GM12864 (cell line): ENCODE results near the gene CACNB2.

Experiments
- DNase-seq: peaks from one replicate; pipeline ENCODE4 v3.0.0-alpha.2; 2011; ENCODE audit warnings: low read depth
- H3K4me3 ChIP-seq: 2 replicates; pipeline ENCODE4 v1.5.1; 2011; ENCODE audit warnings: mild to moderate bottlenecking, low read depth, low read length, control low read depth
- TF ChIP-seq, protein P1 (sequence below): IDR thresholded peaks from 2 replicates; pipeline ENCODE4 v1.5.1; 2011; ENCODE audit warnings: low read depth, mild to moderate bottlenecking, moderate library complexity, low read length, control low read depth, inconsistent platforms; ENCODE audit errors: missing control alignments

The CACNB2 gene

DNA sequence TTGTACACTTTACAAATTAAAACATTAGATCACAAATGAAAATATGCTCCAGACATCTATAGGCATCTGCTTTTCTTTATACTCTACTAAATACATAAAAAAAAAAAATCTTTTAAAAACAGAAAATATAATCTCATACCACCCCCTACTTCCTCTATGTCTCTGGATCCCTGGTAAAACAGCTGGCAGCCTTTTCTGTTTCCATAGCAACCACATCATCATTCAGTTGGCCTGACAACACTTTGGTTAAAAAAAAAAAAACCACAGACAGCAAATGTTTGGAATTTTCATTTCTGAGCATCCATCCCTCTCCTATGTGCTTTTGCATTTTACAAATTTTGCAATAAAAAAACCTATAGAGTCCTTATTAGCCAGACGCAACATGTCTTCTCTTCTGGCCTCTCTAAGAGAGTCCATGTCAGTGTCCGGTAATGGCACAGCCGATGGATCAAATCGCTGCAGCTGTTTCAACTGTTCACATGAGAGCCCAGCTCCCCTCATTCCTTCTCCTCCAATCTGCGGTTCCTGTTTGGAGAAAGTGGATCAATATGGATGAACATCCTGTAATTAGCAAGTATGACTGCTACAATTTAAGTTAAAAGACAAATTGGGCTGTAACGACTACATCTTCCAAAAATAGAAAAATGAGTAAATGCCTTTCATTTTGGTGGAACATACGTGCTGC lies 405.5 kb downstream of the CACNB2 start:
- DNase-seq, result no peak
- TF ChIP-seq, protein P1, sequence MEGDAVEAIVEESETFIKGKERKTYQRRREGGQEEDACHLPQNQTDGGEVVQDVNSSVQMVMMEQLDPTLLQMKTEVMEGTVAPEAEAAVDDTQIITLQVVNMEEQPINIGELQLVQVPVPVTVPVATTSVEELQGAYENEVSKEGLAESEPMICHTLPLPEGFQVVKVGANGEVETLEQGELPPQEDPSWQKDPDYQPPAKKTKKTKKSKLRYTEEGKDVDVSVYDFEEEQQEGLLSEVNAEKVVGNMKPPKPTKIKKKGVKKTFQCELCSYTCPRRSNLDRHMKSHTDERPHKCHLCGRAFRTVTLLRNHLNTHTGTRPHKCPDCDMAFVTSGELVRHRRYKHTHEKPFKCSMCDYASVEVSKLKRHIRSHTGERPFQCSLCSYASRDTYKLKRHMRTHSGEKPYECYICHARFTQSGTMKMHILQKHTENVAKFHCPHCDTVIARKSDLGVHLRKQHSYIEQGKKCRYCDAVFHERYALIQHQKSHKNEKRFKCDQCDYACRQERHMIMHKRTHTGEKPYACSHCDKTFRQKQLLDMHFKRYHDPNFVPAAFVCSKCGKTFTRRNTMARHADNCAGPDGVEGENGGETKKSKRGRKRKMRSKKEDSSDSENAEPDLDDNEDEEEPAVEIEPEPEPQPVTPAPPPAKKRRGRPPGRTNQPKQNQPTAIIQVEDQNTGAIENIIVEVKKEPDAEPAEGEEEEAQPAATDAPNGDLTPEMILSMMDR, result no peak

DNA sequence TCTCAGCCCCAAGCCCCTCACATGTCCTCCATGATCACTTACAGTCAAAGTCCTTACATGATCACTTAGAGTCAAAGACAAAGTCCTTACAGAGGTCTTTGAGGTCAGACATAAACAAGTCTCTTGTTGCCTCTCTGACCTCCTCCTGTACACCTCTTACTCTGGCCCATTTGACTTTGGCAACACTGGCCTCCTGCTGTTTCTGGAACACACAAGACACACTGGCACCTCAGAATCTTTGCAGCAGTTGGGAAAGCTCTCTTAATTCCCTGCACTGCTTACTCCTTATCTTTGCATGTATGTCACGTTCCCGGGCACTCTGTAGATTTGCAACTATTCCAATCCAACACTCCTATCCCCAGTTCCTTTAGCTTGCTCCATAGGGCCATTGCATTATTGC lies 408.9 kb downstream of the CACNB2 start:
- TF ChIP-seq, protein P1, result no peak
- no peak overlapping the region for H3K4me3 ChIP-seq
- DNase-seq, result no peak

More for the DNA sequence above, 405.5 kb downstream of the CACNB2 start:
- H3K4me3 ChIP-seq, result no peak overlapping the region

DNA sequence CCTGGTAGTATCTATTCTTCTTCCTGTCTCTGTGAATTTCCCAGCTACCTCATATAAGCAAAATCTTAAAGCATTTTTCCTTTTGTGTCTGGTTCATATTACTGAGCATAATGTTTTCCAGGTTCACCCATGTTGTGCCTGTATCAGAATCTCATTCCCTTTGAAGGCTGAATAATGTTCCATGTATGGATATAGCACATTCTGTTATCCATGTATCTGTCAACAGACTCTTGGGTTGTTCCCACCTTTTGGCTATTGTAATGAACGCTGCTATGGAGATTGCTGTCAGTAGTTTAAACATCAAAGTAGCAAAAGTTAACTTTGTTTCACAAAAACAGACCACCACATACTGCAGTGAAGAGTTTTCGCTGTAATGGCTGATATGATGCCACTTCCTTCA lies 411.2 kb downstream of the CACNB2 start:
- TF ChIP-seq, protein P1, result no peak
- H3K4me3 ChIP-seq, result no peak overlapping the region
- no peak for DNase-seq

DNA sequence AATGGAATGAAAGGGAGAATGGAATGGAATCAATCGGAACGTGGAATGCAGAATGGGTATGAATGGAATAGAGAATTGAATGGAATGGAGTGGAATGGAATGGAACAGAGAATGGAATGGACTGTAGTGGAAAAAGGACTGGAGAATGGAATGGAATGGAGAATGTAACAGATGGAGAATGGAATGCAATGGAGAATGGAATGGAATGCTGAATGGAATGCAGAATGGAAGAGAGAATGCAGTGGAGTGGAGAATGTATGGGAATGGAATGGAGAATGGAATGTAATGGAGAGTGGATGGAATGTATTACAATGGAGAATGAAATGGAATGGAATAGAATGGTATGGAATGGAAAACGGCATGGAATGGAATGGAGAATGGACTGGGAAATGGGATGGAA lies 414.3 kb downstream of the CACNB2 start:
- no peak for DNase-seq
- TF ChIP-seq, protein P1, result no peak
- no peak overlapping the region for H3K4me3 ChIP-seq

DNA sequence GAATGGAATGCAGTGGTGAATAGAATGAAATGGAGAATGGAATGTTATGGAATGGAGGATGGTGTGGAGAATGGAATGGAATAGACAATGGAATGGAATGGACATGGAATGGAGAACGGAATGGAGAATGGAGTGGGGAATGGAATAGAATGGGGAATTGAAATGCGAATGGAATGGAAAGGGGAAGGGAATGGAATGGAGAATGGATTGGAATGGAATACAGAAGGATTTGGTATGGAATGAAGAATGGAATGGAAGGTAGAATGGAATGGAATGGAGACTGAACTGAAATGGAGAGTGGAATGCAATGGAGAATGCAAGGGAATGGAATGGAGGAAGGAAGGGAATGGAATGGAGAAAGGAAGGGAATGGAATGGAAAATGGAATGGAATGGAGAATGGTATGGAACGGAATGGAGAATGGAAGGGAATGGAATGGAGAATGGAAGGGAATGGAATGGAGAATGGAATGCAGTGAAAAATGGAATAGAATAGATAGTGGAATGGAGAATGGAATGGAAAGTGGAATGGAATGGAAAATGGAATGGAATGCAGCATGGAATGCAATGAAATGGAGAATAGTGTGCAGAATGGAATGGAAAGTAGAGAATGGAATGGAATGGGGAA lies 416.4 kb downstream of the CACNB2 start:
- no peak overlapping the region for H3K4me3 ChIP-seq
- TF ChIP-seq, protein P1, result no peak
- DNase-seq, result no peak

DNA sequence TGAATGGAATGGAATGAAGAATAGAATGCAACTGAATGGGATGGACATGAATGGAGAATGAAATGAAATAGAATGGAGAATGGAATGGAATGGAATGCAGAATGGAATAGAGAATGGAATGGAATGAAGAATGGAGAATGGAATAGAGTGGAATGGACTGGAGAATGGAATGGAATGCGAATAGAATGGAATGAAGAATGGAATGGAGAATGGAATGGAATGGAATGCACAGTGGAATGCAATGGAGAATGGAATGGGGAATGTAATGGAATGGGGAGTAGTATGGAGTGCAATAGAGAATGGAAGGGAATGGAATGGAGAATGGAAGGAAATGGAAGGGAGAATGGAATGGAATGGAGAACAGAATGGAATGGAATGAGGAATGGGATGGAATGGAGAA lies 417.7 kb downstream of the CACNB2 start:
- no peak overlapping the region for H3K4me3 ChIP-seq
- TF ChIP-seq, protein P1, result no peak
- no peak for DNase-seq
